OCI-LY7 (cell line): ENCODE data around the gene CREB5.

Experiments
- EZH2phosphoT487 ChIP-seq: fragments of 200-600 bp; sonication (generic); IDR thresholded peaks from 2 replicates; pipeline ENCODE4 v1.6.1; 2018; ENCODE audit warnings: low read depth, borderline replicate concordance, mild to moderate bottlenecking, mixed run types, antibody characterized with exemption, low read length, moderate library complexity, mixed read lengths
- TF ChIP-seq, protein P1 (sequence below): fragments of 200-600 bp; sonication (generic); conservative IDR thresholded peaks from 2 replicates; pipeline ENCODE4 v1.5.1; 2014; ENCODE audit warnings: mild to moderate bottlenecking, antibody characterized with exemption, low read length, moderate library complexity, mixed read lengths

- TF ChIP-seq, protein P1, sequence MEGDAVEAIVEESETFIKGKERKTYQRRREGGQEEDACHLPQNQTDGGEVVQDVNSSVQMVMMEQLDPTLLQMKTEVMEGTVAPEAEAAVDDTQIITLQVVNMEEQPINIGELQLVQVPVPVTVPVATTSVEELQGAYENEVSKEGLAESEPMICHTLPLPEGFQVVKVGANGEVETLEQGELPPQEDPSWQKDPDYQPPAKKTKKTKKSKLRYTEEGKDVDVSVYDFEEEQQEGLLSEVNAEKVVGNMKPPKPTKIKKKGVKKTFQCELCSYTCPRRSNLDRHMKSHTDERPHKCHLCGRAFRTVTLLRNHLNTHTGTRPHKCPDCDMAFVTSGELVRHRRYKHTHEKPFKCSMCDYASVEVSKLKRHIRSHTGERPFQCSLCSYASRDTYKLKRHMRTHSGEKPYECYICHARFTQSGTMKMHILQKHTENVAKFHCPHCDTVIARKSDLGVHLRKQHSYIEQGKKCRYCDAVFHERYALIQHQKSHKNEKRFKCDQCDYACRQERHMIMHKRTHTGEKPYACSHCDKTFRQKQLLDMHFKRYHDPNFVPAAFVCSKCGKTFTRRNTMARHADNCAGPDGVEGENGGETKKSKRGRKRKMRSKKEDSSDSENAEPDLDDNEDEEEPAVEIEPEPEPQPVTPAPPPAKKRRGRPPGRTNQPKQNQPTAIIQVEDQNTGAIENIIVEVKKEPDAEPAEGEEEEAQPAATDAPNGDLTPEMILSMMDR, result no peak
- TF ChIP-seq EZH2phosphoT487, result no peak
These were observed 6.0 kb downstream of the CREB5 start for GRCh38 chr7:28418311-28418710.
